Epithelial cell of esophagus (primary cell): ENCODE measurements around the gene STIM2.

ENCODE experiments used
- DNase-seq: peaks from one replicate; pipeline ENCODE4 v3.0.0; 2010; ENCODE audit warnings: low read depth
- H3K4me3 ChIP-seq: 2 replicates; pipeline ENCODE4 v1.5.1; 2011; ENCODE audit warnings: mild to moderate bottlenecking, low read length, control low read depth
- CTCF ChIP-seq: IDR thresholded peaks from 2 replicates; pipeline ENCODE4 v1.5.1; 2011; ENCODE audit warnings: low read depth, mild to moderate bottlenecking, low read length, control low read depth, inconsistent platforms; ENCODE audit not compliant: insufficient read depth; ENCODE audit errors: missing control alignments

Gene STIM2

DNA sequence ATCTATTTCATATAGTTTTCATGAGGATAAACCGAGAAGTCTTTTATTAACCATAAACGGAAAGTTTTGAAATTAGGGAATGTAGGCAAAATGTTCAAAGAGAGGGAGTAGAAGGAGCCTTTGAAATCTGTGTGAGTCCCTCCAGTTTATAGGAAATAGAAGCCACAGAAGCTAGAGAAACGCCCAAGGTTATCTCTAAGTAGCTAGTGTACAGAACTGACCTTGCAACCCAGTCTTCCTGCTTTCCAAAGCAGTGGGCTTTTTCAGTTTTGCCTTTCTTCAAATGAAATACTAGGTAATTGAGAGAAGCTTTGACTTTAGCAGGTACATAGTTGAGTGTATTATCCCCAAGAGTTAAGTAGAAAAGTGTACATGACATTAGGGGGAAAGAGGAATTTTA lies 39.4 kb downstream of the STIM2 start:
- no peak overlapping the region for H3K4me3 ChIP-seq
- no peak for DNase-seq
- no peak for TF ChIP-seq CTCF

DNA sequence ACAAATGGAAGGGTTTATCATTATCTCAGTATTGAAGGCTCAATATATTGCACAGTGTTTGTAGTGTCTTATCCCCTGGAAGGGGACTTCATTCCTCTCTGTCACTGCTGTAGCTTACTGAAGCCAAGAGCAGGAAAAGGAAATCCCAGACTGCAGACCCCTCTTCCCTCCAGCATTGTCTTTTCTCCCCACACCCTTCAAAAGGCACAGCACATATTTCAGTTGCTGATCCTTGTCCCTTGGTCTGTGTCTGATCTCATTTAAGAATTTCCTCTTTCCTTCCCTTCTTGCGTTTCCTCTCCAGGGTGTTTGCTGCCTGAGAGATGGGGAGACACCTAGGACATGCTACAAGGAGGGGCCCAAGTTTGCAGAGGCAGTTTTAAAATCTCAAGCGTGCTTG lies 40.1 kb downstream of the STIM2 start:
- TF ChIP-seq CTCF = no peak
- H3K4me3 ChIP-seq = no peak overlapping the region
- DNase-seq = no peak

- no peak for TF ChIP-seq CTCF
Observed at GRCh38 chr4:26905172-26905571, 44.5 kb downstream of the STIM2 start.

DNA sequence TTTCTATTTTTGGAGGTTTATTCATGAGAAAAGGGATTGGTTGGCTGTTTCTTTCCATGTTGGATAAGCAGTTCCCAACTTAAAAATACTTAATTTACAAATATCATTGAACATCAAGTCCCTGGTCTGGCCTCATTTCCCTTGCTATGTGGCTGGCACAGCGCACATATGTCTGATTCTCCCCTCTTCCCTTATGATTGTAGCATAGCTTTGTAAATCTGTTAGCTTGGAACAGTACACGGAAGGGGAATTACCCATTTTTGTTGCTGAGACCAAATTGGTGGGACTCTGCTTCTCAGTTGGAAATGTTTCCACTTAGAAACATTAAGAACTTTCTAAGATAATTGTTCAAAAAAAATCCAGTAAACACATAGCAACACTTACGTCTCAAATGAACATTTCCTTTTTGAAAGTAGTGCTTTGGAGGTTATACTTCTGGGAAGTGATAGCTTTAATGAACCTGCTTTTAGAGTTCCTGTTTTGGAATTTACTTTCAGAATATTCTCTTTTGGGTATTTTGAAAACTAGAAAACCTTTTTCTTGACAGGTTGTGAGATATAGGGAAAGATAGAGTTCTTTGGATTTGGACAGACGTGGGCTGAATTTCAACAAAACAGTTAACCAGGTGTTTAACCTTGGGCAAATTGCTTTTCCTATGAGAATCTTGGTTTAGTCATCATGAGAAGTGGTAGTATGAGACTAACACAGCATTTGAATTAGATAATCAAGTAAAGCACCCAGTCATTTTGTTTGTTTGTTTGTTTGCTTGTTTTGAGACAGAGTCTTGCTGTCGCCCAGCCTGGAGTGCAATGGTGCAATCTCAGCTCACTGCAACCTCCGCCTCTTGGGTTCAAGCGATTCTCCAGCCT lies 47.3 kb downstream of the STIM2 start:
- DNase-seq = peak; percentile 9
- no peak overlapping the region for H3K4me3 ChIP-seq
- TF ChIP-seq CTCF = no peak

More at GRCh38 chr4:26905172-26905571, 44.5 kb downstream of the STIM2 start:
- H3K4me3 ChIP-seq = no peak overlapping the region
- no peak for DNase-seq

- TF ChIP-seq CTCF = no peak
- H3K4me3 ChIP-seq = no peak overlapping the region
- DNase-seq = no peak
Observed at GRCh38 chr4:26909369-26909768, 48.7 kb downstream of the STIM2 start.

- no peak for DNase-seq
- TF ChIP-seq CTCF = no peak
Observed at GRCh38 chr4:26911254-26911653, 50.6 kb downstream of the STIM2 start.

DNA sequence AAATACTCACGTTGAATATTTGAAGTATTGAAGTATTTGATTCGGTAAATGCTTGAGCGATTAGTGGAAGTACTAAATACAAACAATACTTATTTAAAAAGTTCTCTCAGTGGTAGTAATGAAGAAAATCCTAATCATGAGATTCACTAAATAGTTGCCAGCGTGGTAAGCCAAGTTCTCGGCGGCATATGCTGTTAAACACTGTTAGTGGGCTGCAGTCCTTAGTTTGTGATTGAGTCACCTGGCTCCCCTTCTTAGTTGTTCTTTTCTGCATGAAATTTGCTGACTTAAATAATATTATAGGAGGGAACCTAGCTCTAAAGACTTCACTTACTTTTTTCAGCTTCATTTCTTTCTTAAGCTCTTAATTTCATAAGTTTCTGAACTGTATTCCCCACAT lies 51.4 kb downstream of the STIM2 start:
- H3K4me3 ChIP-seq = no peak overlapping the region
- no peak for DNase-seq
- TF ChIP-seq CTCF = no peak

More at GRCh38 chr4:26911254-26911653, 50.6 kb downstream of the STIM2 start:
- H3K4me3 ChIP-seq = no peak overlapping the region
